Fibroblast of the aortic adventitia (primary cell): ENCODE results near the gene PCGF6. TPM values are rescaled to one million over a fixed set of nuclear protein-coding genes. Genes with fewer than 3 reads are reported as not detected.
A peak's percentile ranks its signal among the peaks of the same experiment; 100 is the strongest.

Experiments
- DNase-seq: peaks from one replicate; pipeline ENCODE4 v3.0.0-alpha.2; 2010; ENCODE audit warnings: low read depth
- H3K4me3 ChIP-seq: 2 replicates; pipeline ENCODE4 v1.5.1; 2011; ENCODE audit warnings: low read depth, mild to moderate bottlenecking, control low read depth, low read length, moderate library complexity
- CTCF ChIP-seq: IDR thresholded peaks from 2 replicates; pipeline ENCODE4 v1.5.1; 2011; ENCODE audit warnings: mild to moderate bottlenecking, low read length, control low read depth, inconsistent platforms; ENCODE audit not compliant: insufficient read depth
- total RNA-seq: library from RNA; depleted of rRNA; stranded (reverse); fragments of >200 nt; gene quantifications from 2 replicates; pipeline ENCODE4 v1.2.3, GENCODE V29; 2012; ENCODE audit warnings: low replicate concordance

The PCGF6 gene, protein sequence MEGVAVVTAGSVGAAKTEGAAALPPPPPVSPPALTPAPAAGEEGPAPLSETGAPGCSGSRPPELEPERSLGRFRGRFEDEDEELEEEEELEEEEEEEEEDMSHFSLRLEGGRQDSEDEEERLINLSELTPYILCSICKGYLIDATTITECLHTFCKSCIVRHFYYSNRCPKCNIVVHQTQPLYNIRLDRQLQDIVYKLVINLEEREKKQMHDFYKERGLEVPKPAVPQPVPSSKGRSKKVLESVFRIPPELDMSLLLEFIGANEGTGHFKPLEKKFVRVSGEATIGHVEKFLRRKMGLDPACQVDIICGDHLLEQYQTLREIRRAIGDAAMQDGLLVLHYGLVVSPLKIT
- total RNA-seq: 16.4 and 64.0 TPM in 2 replicates

DNA sequence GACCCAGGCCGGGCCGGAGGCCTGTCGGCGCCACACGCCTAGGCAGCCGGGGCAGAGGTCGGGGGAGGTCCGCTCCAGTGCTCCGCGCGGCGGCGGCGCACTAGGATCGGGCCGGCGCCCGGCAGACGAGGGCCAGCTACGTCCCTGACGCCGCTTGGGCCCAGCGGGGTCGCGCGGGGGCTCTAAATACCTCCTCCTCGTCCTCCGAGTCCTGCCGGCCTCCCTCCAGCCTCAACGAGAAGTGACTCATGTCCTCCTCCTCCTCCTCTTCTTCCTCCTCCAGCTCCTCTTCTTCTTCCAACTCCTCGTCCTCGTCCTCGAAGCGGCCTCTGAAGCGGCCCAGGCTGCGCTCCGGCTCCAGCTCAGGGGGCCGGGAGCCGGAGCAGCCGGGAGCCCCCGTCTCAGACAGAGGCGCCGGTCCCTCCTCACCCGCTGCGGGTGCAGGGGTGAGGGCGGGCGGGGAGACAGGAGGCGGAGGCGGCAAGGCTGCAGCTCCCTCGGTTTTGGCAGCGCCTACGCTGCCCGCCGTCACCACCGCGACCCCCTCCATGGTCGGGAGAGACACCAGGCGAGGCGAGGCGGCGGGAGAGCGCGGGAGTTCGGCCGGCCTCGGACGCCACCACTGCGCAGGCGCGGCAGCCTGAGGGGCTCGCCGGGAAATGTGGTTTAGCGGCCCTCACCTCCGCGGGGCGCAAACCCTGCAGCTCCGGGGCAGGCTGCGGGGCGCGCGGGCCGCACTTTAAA, at the start of gene PCGF6:
Gene PCGF6 (minus strand): TSS at position 624 of the 744 bp plus-strand sequence. CDS start 74 bp downstream, at position 550.
- DNase-seq: peak; percentile 73
- TF ChIP-seq CTCF: no peak
- H3K4me3 ChIP-seq: peak within 1 kb of the TSS; percentile 78

GRCh38 chr10:103397191-103397825, 46.4 kb upstream of the PCGF6 start:
- DNase-seq: no peak
- peak overlapping the region; percentile 100 for H3K4me3 ChIP-seq
- no peak for TF ChIP-seq CTCF

GRCh38 chr10:103396789-103397087, 45.8 kb upstream of the PCGF6 start:
- TF ChIP-seq CTCF: no peak
- peak overlapping the region; percentile 100 for H3K4me3 ChIP-seq
- no peak for DNase-seq

GRCh38 chr10:103396067-103396788, 45.3 kb upstream of the PCGF6 start, which contains the start of the genes ATP5MK and PDCD11:
ATP5MK (minus strand) TSS chr10:103396475; CDS start chr10:103392457, 4,018 bp downstream.
PDCD11 (plus strand) TSS chr10:103396626; CDS start chr10:103398427, 1,801 bp downstream.
- peak within 1 kb of the TSS; percentile 100 for H3K4me3 ChIP-seq
- peak; percentile 97 for DNase-seq
- TF ChIP-seq CTCF: peak; percentile 37

GRCh38 chr10:103395754-103396066, 44.8 kb upstream of the PCGF6 start:
- no peak for TF ChIP-seq CTCF
- H3K4me3 ChIP-seq: peak overlapping the region; percentile 100
- no peak for DNase-seq

- no peak for DNase-seq
- no peak for TF ChIP-seq CTCF
Observed at GRCh38 chr10:103394180-103394579, 43.2 kb upstream of the PCGF6 start.

More at GRCh38 chr10:103394180-103394579, 43.2 kb upstream of the PCGF6 start:
- H3K4me3 ChIP-seq: no peak overlapping the region
